Left ventricle myocardium superior (tissue), 1 donor: ENCODE data around the gene DCP1B. TPM values are rescaled to one million over a fixed set of nuclear protein-coding genes. Genes with fewer than 3 reads are reported as not detected.

Experiments
- ATAC-seq: fragments of 200-7000 bp; cut with Tn5 transposase; one replicate; pipeline ENCODE4 v1.9.1; 2020; ENCODE audit warnings: mild to moderate bottlenecking, moderate library complexity
- DNase-seq: peaks from one replicate; pipeline ENCODE4 v3.0.0-alpha.2; 2020
- intact Hi-C: fragments of 100-400 bp; cut with micrococcal nuclease; formaldehyde crosslinking; loops from one replicate; pipeline ENCODE4 v1.11.0; 2022
- long read RNA-seq: library from polyadenylated mRNA; unstranded; transcript quantifications from one replicate; pipeline ENCODE4 v2.0.0, GENCODE V29; 2021
- total RNA-seq: library from RNA; stranded (reverse); fragmentation: NEBNext Ultra II Directional; extraction: Animal tissue kit (Norgen Biotek cat#: 25700); gene quantifications from one replicate; pipeline ENCODE4 v1.2.1, GENCODE V29; 2021
- donor health status: DM: no; HTN: yes; CAD: no; lungs with severe emphysema.

DCP1B gene
- total RNA-seq = 1.7 TPM
- long read RNA-seq, partial matches to known transcripts = 1 of 3 reads
- long read RNA-seq, other reads (novel, unspliced or antisense) = 1 of 3 reads

DNA sequence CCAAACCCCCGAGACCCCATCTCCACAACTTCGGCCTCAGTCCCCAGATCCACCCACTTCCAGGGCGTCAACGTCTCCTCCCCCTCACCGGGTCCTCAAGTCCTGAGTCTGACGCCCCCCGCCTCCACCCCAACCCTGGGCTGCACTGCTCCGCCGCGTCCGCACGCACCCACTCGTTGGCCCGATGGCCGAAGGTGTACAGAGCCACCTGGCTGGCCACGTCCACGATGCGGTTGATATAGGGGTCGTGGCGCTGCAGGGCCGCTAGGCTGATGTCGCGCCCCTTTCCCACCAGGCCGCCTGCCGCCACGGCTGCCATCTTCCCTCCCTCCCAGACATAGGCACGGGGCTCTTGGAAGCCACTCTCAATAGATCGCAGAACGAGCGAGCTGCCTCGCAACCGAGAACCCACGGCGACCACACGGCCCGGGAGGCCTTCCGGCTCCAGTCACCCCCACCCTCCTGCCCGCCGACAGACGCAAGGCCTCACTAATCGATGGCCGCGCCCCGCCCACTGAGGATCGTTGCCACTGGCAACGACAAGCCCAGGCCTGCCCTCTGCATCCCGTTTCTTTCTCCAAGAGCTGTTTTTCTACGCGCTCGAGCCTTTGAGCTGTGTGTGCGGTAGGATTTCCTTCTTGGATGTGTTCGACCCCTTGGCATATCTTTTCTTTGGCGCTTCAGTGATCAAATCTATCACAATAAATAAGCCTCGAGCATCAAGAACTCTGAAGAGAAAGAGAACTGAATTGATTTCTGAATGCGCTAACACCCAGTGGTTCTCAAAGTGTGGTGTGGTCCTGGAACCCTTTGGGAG is at the start of gene DCP1B:
Gene DCP1B, minus strand, starts transcription at position 345 of the 817 bp plus-strand sequence. Its CDS starts 26 bp downstream, at position 319.
- intact Hi-C loops = no loop called here
- DNase-seq = peak; percentile 97
- ATAC-seq = peak; percentile 97

DNA sequence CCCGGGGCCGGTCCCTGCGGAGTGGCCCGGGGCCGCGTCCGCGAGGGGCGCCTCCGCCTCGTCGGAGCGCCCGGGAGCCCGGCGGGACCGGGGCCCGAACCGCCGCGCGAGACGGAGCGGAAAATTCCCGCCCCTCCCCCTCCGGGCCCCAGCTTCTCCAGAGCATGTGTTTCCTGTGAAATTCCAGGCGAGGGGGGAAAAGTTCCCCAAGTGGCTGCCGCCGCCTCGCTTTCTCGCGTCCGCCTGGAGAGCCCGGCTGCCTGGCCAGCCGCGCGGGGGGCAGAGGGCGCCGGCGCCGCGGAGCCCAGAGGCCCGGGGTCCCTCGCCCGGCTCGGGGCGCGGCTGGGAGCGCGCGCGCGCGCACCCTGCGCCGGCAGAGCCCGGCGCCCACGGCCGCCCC is 49.4 kb upstream of the DCP1B start:
- ATAC-seq = peak; percentile 6
- peak; percentile 60 for DNase-seq
- intact Hi-C loops = loop anchor here (10.0 kb wide), 1 partner anchor 231 kb away; no protein-coding TSS in a partner anchor

GRCh38 chr12:2052826-2053678 is 48.8 kb upstream of the DCP1B start, which contains the start of gene CACNA1C:
Gene CACNA1C (plus strand): TSS chr12:2052987. CDS start chr12:2053563, 576 bp downstream.
- peak; percentile 77 for ATAC-seq
- DNase-seq = peak; percentile 87
- intact Hi-C loops = loop anchor here (10.0 kb wide), 1 partner anchor 232 kb away; no protein-coding TSS in a partner anchor

- ATAC-seq (peak; percentile 3), DNase-seq (peak; percentile 44)
- intact Hi-C loops = loop anchor here (10.0 kb wide), 1 partner anchor 233 kb away; no protein-coding TSS in a partner anchor
Measured at GRCh38 chr12:2051700-2052621, 47.7 kb upstream of the DCP1B start.

DNA sequence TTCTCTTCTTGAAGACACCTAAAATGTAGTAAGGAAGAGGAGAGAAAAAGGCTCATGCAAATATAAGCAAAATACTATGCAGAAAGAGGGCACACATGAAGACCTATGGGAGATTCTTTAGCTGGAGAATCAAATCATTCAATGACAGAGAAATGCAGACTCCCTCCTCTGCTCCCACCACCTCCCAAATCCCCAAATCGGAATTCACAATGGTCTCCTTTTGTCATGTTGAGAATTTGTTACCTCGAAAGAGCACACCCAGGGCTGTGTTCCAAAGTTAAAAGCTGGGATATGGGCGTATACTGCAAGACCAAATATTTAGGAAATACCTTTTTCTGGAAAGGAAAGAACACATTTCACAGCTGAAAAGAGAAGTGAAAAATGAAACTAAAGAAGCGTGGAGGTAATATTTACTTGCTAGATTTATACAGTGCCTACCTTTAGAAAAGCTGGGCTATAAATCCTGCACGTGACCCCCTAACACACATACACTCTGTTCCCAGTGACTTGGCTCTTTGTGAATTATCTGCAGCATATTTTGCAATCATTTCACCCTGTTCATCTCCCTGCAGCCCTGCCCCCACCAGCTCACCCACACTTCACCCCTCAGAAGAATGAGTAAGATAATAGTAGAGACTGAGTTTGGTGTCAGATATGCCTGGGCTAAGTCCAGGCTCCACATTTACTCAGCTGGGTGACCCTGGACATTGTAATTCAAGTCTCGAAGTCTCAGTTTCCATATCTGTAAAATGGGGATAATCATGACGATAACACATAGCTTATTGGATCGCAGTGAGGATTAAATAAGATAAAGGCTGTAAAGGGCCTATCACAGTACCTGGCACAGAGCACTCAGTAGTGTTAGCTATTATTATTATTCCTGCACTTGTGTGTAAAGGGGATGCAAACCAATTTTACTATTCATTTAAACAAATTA is 45.6 kb upstream of the DCP1B start:
- ATAC-seq (no peak), DNase-seq (no peak)
- intact Hi-C loops = loop anchor here (10.0 kb wide), 1 partner anchor 235 kb away; no protein-coding TSS in a partner anchor

DNA sequence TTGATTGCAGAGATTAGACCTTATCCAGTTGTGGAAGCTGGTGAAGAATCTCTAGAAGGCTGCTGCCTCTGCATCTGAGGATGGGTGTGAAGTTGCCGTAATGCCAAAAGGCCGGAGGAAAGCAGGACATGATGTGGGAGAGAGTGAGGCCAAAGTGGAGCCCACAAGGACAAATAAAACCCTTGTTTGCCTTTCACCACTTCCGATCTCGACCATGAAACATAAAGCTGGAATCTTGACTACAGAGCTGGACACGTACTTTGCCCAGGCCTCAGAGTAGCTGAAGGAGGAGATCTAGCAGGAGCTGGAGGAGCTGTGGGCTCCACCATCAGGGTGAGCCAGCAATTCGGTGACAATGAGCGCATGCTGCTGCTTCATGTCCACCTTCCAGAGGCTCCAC is 43.5 kb upstream of the DCP1B start:
- ATAC-seq (no peak), DNase-seq (no peak)
- intact Hi-C loops = no loop called here

GRCh38 chr12:2046957-2047356 is 42.7 kb upstream of the DCP1B start:
- intact Hi-C loops = no loop called here
- no peak for ATAC-seq

DNA sequence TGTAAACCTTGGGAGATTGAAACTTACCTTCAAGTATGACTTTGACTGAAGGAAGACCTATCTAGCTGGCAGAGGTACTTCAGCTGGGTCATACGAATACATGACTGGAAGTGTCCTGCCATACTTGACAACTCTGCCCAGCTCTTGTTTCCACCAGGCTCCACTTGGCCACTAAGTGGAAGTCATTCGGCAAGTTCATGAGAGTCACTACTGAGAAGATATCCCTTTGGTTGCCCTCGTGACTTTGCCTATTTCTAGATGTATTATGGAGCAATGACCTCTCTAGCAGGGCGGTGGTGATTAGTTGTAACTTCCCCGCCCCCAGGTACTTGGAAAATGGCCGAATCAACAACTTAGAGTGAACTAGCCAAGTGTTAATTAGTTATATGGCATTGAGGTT is 39.9 kb upstream of the DCP1B start:
- intact Hi-C loops = no loop called here
- DNase-seq (no peak), ATAC-seq (peak; percentile 53)

More at GRCh38 chr12:2046957-2047356, 42.7 kb upstream of the DCP1B start:
- DNase-seq = no peak

GRCh38 chr12:2043054-2043453 is 38.8 kb upstream of the DCP1B start:
- DNase-seq = no peak
- ATAC-seq = no peak
- intact Hi-C loops = no loop called here

GRCh38 chr12:2039034-2039433 is 34.8 kb upstream of the DCP1B start:
- intact Hi-C loops = loop anchor here (10.0 kb wide), 1 partner anchor 234 kb away; no protein-coding TSS in a partner anchor
- ATAC-seq (peak; percentile 55), DNase-seq (no peak)

GRCh38 chr12:2035431-2036055 is 31.3 kb upstream of the DCP1B start:
- DNase-seq (no peak), ATAC-seq (no peak)
- intact Hi-C loops = loop anchor here (10.0 kb wide), 1 partner anchor 231 kb away; no protein-coding TSS in a partner anchor

GRCh38 chr12:2034633-2035430 is 30.6 kb upstream of the DCP1B start:
- DNase-seq = peak; percentile 96
- intact Hi-C loops = loop anchor here (10.0 kb wide), 1 partner anchor 230 kb away; no protein-coding TSS in a partner anchor
- peak; percentile 76 for ATAC-seq

- intact Hi-C loops = loop anchor here (10.0 kb wide), 1 partner anchor 228 kb away; no protein-coding TSS in a partner anchor
- no peak for ATAC-seq
- DNase-seq = no peak
Measured at GRCh38 chr12:2032506-2032905, 28.2 kb upstream of the DCP1B start.

DNA sequence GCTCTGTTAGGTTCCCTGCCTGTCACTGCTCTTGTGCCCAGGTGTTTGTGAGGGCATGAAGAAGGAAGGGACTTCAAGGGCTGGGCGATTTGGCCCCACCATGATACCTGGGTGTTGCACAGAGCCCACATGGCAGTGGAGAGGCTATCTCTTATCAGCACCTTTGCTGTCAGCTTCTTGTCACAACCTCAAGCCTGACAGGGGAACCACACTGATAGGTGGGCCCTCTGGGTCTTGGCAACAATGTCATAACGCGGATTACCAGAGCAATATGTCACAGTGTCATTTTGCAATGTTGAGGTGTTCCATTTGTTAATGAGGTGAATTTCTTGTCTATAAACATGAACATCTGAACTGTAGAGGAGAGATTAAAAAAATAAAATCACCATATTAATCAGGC is 25.6 kb upstream of the DCP1B start:
- DNase-seq (no peak), ATAC-seq (peak; percentile 30)
- intact Hi-C loops = loop anchor here (10.0 kb wide), 1 partner anchor 225 kb away; no protein-coding TSS in a partner anchor

DNA sequence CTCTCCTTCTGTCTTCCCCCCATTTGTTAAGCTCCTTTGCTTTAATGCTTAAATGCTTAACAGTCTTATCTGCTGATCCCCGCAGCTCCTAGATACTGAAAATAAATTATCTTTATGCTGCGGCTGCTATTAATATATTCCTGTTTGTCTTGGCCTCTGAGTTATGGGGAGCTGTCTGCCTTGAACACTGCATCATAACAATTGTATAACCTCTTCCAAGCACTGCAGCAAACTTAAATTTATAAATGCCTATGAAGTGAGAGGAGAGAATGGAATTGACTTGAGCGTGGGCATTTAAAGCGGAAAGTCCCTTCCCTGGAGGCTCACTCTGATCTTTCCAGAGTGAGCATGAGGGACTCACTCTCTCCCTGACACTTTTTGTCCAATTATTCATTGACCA is 23.1 kb upstream of the DCP1B start:
- ATAC-seq = no peak
- intact Hi-C loops = no loop called here
- no peak for DNase-seq

DNA sequence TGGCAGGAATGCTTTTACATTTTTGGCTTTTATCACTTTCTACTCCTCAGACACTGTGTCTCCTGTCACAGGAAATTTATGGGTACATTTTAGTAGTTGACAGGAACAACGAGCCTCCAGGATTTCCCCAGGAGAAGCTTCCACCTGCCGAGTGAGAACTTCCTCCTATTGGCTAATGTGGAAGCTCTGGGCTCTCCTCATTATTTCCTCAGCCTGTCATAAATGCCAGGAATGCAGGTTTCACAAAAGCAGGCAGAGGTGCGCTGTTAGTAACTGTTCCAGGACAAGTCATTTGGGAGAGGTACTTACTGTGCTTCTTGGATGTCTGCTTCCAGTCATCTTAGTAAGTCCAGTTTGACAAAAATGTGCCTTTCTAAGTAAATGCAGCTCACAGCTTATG is 19.1 kb upstream of the DCP1B start:
- no peak for DNase-seq
- intact Hi-C loops = no loop called here
- no peak for ATAC-seq
